HG03135 (cell line): Measurements from ENCODE around the gene XYLT2.
"Not testable (repeated sequence)": the region's sequence is repeated elsewhere in the genome, so short reads cannot be mapped to it uniquely, and the experiment has no call there.

ENCODE experiments used
- ATAC-seq: cut with Tn5 transposase; IDR thresholded peaks from one replicate; pipeline ENCODE4 v1.9.1; 2021; ENCODE audit warnings: mild to moderate bottlenecking, moderate library complexity; ENCODE audit not compliant: unreplicated experiment

Gene XYLT2

GRCh38 chr17:50345432-50346312 lies at the start of gene XYLT2:
Gene XYLT2, plus strand, starts transcription at chr17:50346126. Its CDS starts 15 bp downstream, at chr17:50346141.
- peak; percentile 75 for ATAC-seq

- ATAC-seq, result no peak
Observed at GRCh38 chr17:50297407-50297865, 48.5 kb upstream of the XYLT2 start.

DNA sequence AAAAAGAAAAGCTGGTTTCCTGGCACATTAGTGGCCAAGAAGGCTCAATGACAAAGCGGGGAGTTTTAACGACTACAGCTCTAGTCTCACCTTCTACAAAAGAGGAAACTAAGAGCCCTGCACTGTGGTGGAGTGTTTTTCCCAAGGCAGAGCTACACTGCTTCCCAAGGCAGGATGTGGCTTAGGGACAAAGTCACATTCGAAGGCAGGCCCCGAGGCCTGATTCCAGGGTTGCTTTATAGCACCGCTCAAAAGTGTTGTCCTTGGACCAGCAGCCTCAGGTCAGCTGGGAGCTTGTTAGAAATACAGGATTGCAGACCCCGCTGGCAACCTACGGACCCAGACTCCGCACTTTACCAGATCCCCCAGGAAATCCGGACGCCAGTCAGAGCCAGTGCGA lies 47.9 kb upstream of the XYLT2 start:
- ATAC-seq, result no peak

DNA sequence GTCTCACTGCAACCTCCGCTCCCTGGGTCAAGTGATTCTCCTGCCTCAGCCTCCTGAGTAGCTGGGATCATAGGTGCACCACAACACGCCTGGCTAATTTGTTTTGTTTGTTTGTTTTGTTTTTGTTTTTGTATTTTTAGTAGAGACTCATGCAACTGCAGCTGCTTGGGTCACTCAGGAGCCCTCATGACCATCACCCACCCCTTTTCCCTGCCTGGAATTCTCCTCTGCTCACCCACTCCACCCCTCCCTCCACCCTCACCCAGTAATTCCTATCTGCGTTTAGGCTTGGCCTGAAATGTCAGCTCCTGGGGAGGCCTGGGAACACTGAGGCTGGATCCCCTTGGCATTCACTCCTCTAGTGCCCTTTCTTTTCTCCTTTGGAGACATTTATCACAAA lies 46.1 kb upstream of the XYLT2 start:
- ATAC-seq, result no peak

DNA sequence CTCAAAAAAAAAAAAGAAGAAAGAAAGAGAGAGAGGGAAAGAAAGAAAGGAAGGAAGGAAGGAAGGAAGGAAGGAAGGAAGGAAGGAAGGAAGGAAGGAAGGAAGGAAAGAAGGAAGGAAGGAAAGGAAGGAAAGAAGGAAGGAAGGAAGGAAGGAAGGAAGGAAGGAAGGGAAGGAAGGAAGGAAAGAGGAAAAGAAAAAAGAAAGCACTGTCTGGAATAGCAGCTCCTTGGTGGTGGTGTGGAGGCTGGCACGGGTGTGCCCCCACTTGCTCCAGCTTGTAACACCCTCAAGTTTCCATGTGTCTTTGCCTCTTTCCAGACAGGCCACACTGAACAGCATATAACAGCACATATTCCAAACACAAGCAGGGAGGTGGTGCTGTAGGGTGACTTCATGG lies 45.1 kb upstream of the XYLT2 start:
- ATAC-seq, result not testable (repeated sequence)

DNA sequence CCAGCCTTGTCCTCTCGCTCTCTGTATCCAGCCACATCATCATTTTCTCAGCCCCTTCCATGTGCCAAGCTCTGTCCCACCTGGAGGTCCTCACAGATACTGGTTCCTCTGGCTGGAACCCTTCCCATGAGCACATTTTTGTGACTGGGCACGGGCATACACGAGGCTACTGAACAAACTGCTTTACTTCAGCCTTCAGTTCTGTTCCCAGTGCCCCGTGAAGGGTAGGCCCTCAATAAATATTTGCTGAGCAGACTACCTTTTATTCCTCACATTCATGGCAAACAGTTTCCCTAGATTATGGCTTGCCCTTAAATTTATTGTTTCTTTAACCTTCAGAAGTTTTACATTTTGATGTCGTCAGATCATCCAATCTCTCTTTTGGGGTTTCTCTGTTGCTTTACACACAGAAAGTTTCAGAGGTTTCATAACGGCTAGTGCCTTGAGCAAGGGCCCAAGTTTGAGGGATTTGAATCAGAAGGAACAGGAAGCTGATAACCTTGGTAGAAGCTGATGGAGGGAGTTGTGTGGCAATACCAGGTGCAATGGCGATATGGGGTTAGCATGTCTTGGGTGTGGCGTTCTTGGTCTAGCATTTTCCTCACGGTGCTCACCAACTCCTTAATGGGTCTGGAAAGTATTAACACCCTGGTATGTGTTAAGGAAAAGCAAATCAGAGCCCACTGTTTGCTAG lies 43.9 kb upstream of the XYLT2 start:
- no peak for ATAC-seq

DNA sequence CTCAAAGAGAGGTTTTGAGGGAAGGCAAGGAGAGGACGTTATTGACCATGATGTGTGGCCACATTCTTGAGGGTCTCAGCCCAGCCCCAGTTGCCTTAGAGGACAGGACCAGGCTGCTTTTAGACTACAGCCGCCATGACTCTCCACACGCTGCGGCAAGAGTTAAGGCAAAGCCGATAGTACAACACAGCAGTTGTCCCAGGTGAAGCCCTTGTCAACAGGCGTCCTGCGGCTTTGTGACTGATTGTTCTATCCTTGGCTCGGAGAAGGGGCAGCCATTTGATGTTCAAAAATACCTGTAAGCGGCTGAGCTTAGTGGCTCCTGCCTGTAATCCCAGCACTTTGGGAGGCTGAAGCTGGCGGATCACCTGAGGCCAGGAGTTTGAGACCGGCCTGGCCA lies 42.9 kb upstream of the XYLT2 start:
- no peak for ATAC-seq

- no peak for ATAC-seq
Observed at GRCh38 chr17:50303596-50303995, 42.3 kb upstream of the XYLT2 start.

GRCh38 chr17:50304781-50305404 lies 41.0 kb upstream of the XYLT2 start:
- no peak for ATAC-seq

- ATAC-seq, result no peak
Observed at GRCh38 chr17:50307654-50308053, 38.3 kb upstream of the XYLT2 start.

DNA sequence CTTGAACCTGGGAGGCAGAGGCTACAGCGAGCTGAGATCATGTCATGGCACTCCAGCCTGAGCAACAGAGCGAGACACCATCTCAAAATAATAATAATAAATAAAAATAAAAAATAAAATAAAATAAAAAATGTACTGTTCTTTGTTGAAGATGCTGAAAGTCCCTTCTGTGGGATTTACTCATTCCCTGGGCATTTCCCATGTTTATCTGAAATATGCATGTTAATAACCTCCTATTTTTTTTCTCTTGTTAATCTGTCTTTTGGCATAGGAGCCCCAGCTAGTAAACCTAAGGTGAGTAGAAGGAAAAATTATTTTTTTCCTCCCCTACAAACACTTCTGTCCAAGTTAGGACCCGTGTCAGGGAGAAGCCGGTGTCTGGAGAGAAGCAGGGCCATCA lies 37.3 kb upstream of the XYLT2 start:
- no peak for ATAC-seq

DNA sequence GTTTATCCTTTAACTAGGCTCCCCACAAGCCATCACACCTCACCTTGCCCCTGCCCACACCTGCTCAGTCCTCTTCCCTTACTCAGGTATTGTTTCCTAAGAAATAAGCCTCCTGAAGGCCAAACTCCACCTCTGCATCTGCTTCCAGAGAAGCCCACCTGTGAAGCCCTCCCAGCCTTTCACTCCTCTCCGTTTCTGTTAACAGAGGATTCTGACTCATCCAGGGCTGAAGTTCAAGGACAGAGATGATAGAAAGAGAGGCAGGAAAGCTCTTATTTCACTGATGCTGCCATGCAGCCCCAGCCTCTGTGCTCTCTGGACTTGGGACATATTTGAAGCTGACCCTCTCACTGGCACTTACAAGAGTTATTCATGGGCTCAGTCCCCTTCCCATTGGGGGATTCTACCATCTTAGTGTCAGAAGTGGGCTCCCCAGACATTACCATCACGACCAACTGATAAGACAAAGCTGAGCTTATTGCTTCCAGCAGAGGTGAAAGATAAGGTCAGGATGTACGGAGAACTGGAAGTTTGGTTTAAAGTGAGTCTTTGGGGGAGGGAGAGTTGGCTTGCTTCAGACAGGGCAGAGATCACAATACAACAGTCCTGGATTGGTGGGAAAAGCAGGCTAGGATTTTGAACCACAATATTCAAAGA lies 35.3 kb upstream of the XYLT2 start:
- ATAC-seq, result no peak

DNA sequence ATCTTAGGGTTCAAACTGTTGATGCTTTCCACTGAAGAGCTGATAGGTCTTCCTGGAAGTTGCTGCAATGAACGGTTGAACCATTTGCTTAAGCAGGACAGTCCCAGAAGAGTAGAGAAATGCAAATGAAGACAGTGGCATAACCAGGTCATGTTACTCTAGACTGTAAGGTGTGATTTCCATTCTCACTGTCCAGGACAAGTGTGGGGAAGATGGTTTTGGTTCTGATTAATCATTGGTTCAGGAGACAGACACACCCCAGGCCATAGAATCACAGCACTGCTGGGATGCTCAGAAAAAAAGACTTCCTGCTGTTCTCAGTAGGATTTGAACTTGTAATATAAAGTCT lies 34.8 kb upstream of the XYLT2 start:
- ATAC-seq, result no peak

DNA sequence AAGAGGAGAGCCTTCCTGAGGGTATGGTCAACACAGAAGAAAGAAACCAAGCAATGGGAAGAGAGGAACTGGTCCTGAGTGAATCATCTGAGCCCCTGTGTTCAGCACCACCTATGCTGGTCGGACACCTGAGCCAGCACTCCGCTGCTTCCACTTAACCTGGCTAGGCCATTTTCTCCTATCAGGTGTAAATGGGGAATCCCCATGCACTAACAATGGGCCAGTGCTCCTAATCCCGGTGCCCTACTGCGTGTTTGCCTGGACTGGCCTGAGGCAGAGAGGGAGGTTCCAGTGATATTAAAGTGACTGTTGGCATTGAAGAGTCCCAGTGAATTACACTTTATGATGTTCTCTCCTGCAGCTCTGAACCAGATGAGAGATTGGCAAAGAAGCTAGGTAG lies 34.4 kb upstream of the XYLT2 start:
- ATAC-seq, result no peak

DNA sequence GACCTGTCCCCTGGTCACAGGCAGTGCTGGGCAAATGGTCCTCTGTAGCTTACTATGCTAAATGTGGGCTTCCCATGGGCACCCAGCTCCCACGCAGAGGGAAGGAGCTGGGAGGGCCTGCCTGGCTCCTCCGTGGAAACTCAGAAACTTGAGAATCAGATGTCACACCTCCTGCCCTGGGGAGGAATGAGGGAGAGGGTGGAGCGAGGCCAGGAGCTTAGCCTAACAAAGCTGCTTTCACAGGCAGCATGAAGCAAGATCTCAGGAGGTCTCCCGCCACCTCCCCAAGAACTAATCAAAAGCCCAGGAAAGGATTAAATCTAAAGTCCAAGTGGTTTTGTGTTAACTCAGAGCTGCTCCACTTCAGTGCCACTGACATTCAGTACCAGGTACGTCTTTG lies 33.6 kb upstream of the XYLT2 start:
- no peak for ATAC-seq

DNA sequence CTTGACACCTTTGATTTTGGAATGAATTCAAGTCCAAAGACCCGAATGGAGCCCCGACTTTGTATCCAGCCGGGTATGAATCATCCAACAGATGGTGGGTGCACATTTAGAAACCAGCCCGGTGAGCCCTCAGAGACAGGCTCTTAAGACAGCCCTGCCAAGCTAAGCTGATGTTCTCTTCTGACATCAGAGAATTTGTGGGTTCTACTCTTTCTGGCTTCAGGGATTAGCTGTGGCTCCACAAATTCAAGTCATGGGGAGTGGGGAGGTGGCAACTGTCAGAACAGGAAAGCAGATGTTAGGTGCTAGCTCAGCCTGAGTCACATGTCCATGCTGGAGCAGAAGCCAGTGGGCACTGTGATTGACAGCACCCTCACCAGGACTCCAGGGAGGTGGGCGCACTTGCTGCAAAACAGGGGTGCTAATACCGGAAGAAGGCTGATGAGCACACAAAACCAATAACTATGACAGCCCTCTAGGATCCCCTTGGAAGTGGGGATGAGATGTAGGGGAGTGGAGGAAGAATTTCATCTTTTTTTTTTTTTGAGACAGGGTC lies 31.4 kb upstream of the XYLT2 start:
- no peak for ATAC-seq

GRCh38 chr17:50316016-50316587 lies 29.8 kb upstream of the XYLT2 start:
- ATAC-seq, result no peak

DNA sequence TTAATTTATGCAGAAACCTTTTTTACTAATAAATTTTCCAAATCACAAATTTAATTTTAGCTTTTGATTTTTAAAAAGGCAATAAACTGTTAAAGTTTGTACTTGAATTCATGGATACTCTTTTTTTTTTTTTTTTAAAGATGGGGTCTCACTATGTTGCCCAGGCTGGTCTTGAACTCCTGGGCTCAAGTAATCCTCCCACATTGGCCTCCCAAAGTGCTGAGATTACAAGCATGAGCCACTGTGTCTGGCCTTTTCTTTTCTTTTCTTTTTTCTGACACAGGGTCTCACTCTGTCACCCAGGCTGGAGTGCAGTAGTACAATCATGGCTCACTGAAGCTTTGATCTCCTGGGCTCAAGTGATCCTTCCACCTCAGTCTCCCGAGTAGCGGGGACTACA lies 29.3 kb upstream of the XYLT2 start:
- not testable (repeated sequence) for ATAC-seq

DNA sequence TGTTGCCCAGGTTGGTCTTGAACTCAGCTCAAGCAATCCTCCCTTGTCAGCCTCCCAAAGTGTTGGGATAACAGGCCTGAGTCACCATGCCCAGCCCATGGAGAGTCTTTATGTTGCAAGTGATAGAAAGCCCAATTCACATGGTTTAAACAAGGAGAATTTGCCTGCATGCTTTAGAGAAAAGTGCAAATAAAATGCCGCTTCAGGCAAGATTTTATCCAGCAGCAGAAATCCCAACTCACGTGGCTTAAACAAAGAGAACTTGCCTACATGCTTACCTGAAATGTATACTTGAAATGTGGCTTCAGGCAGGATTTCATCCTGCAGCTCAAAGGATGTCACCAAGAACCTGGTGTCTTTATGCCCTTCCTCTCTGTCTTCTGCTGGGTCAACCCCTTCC lies 28.8 kb upstream of the XYLT2 start:
- ATAC-seq, result no peak

DNA sequence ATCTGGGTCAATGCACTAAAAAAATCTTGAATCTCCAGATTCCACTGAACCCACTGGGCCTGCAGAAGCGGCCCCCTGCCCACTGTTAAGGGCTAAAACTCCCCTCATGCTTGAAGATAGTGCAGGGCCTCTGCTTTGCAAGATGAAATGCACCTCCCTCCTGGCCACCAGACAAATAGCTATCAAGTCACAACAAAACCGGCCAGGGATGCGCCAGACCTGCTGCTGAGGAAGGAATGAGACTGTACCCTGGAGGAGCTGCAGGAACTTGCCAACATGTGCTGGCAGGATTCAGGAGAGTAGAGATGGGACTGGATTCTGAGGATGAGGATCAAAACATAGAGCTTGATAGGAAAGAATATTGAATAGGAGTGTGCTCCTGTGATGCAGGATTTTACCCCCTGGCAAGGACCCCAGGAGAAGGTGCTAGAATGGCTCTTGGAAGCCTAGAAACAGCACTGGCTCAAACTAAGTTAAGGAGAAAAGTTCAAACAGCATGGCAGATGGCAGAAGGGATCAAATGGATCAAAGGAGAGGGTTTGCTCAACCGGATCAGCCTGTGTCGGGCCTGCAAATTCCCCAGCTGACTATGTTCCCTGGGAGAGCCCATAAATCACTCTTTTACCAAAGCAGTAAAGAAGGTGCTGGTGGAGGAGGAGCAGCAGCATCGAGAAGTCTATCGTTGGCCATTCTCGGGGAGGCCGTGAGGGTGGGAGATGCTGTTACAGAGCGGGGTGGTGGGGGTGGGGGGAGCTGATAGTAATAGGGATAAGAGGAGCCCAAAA lies 27.2 kb upstream of the XYLT2 start:
- no peak for ATAC-seq
